Fibroblast of lung (primary cell): Measurements from ENCODE around the gene PLSCR4.
A peak's percentile ranks its signal among the peaks of the same experiment; 100 is the strongest.

ENCODE experiments used
- CTCF ChIP-seq, 2 donors: IDR thresholded peaks in 1 of 2; conservative IDR thresholded peaks in 1 of 2; 1 replicate in 1 of 2; 2 replicates in 1 of 2; pipeline ENCODE4 v1.5.1; 2011 to 2012; ENCODE audit warnings: low read length in 2 of 2, control low read depth in 1 of 2, inconsistent platforms in 1 of 2, low read depth in 1 of 2, mild to moderate bottlenecking in 1 of 2
- EZH2 ChIP-seq: IDR thresholded peaks from 2 replicates; pipeline ENCODE4 v1.5.1; 2012; ENCODE audit warnings: low read length, control low read depth, mild to moderate bottlenecking; ENCODE audit errors: missing control alignments

DNA sequence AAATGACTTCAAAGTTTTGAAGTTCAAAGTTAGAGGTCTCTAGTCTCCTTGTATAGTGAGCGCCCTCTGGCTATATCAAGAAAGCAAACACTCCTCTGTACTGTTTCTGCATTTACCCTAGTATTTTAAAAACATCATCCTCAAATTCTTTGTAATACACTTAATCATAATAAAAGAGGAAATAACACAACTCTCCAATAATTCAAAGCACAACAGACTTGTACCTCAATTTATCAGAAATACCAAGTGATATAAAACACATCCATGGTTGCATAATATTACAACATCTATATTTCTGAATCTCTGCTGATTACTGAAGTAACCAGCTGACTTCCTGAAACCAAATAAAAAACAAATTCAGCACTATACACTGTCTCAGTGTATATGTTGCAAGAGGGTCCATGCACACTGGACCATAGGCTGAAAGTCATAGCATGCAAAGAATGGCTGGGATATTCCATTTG, 102.4 kb downstream of the PLSCR4 start:
- TF ChIP-seq CTCF (conservative IDR thresholded peaks at IDR 0.05 in 1 of 2, IDR thresholded peaks at IDR 0.05 in 1 of 2; ENCODE audit: low read depth in 1 of 2, low read length in 2 of 2) (peak; percentile 28 to 60), EZH2 (no peak)
